ENCODE results near the gene CAMTA1. TPM values are rescaled to one million over a fixed set of nuclear protein-coding genes. Genes with fewer than 3 reads are reported as not detected.

CAMTA1 gene
- total RNA-seq, 1 donor from 2014 or later, result 62.9 TPM

- DNase-seq (ENCODE audit: extremely low spot score in 2 of 2), result no peak
- Histone ChIP-seq H3K27me3 (no peaks in the 10 kb centered on the region), H3K36me3 (no peaks in the 10 kb centered on the region), H3K4me1 (peaks cover 7% of the 10 kb centered on the region), H3K9me3 (no peaks in the 10 kb centered on the region), H3K4me3 (no peak overlapping the region), H3K27ac (no peak overlapping the region)
- TF ChIP-seq CTCF (IDR thresholded peaks at IDR 0.05), result no peak
- TF ChIP-seq POLR2AphosphoS5 (IDR thresholded peaks at IDR 0.05; ENCODE audit: insufficient read depth in 1 of 2, low read depth in 1 of 2), result no peak
- no peak for TF ChIP-seq POLR2A (IDR thresholded peaks at IDR 0.05)
- intact Hi-C loops (cut with DNase I), result no loop called here
Measured at GRCh38 chr1:7677111-7677510, 891.9 kb downstream of the CAMTA1 start.

- H3K4me1 ChIP-seq, result peaks cover 7% of the 10 kb centered on the region
- intact Hi-C loops (cut with DNase I), result no loop called here
- no peaks in the 10 kb centered on the region for H3K36me3 ChIP-seq
- no peak overlapping the region for H3K4me3 ChIP-seq
- no peak overlapping the region for H3K27ac ChIP-seq
- H3K9me3 ChIP-seq, result no peaks in the 10 kb centered on the region
- TF ChIP-seq CTCF (IDR thresholded peaks at IDR 0.05) (no peak), POLR2A (IDR thresholded peaks at IDR 0.05) (no peak), POLR2AphosphoS5 (IDR thresholded peaks at IDR 0.05; ENCODE audit: insufficient read depth in 1 of 2, low read depth in 1 of 2) (no peak)
- no peaks in the 10 kb centered on the region for H3K27me3 ChIP-seq
- no peak for DNase-seq (ENCODE audit: extremely low spot score in 2 of 2)
Measured at GRCh38 chr1:7677815-7678214, 892.6 kb downstream of the CAMTA1 start.

- TF ChIP-seq CTCF (IDR thresholded peaks at IDR 0.05) (no peak), POLR2AphosphoS5 (IDR thresholded peaks at IDR 0.05; ENCODE audit: insufficient read depth in 1 of 2, low read depth in 1 of 2) (no peak), POLR2A (IDR thresholded peaks at IDR 0.05) (no peak)
- DNase-seq (ENCODE audit: extremely low spot score in 2 of 2), result no peak
- Histone ChIP-seq H3K27me3 (no peaks in the 10 kb centered on the region), H3K27ac (no peak overlapping the region), H3K9me3 (no peaks in the 10 kb centered on the region), H3K4me3 (no peak overlapping the region), H3K4me1 (peaks cover 7% of the 10 kb centered on the region), H3K36me3 (no peaks in the 10 kb centered on the region)
- intact Hi-C loops (cut with DNase I), result no loop called here
Measured at GRCh38 chr1:7678491-7679158, 893.4 kb downstream of the CAMTA1 start.

- no peak for DNase-seq (ENCODE audit: extremely low spot score in 2 of 2)
- H3K27me3 ChIP-seq, result no peaks in the 10 kb centered on the region
- TF ChIP-seq POLR2AphosphoS5 (IDR thresholded peaks at IDR 0.05; ENCODE audit: insufficient read depth in 1 of 2, low read depth in 1 of 2) (no peak), POLR2A (IDR thresholded peaks at IDR 0.05) (no peak), CTCF (IDR thresholded peaks at IDR 0.05) (no peak)
- H3K36me3 ChIP-seq, result no peaks in the 10 kb centered on the region
- intact Hi-C loops (cut with DNase I), result no loop called here
- H3K27ac ChIP-seq, result peak overlapping the region; percentile 75
- H3K9me3 ChIP-seq, result no peaks in the 10 kb centered on the region
- H3K4me1 ChIP-seq, result peaks cover 7% of the 10 kb centered on the region
- H3K4me3 ChIP-seq, result peak overlapping the region in 1 of 2 donors; percentile 73
Measured at GRCh38 chr1:7679159-7679872, 894.1 kb downstream of the CAMTA1 start.

- Histone ChIP-seq H3K9me3 (no peaks in the 10 kb centered on the region), H3K27ac (peak overlapping the region; percentile 75), H3K4me1 (peaks cover 7% of the 10 kb centered on the region), H3K27me3 (no peaks in the 10 kb centered on the region), H3K4me3 (peak overlapping the region; percentile 73 to 91), H3K36me3 (no peaks in the 10 kb centered on the region)
- intact Hi-C loops (cut with DNase I), result no loop called here
- no peak for TF ChIP-seq CTCF (IDR thresholded peaks at IDR 0.05)
- TF ChIP-seq POLR2AphosphoS5 (IDR thresholded peaks at IDR 0.05; ENCODE audit: insufficient read depth in 1 of 2, low read depth in 1 of 2), result no peak
- no peak for TF ChIP-seq POLR2A (IDR thresholded peaks at IDR 0.05)
- no peak for DNase-seq (ENCODE audit: extremely low spot score in 2 of 2)
Measured at GRCh38 chr1:7679873-7680206, 894.6 kb downstream of the CAMTA1 start.
